ENCODE measurements around the gene KIF16B. TPM values are rescaled to one million over a fixed set of nuclear protein-coding genes. Genes with fewer than 3 reads are reported as not detected.
"Not testable (repeated sequence)": the region's sequence is repeated elsewhere in the genome, so short reads cannot be mapped to it uniquely, and the experiment has no call there.

KIF16B gene
- total RNA-seq, 1 donor from 2014 or later: 14.2 TPM

GRCh38 chr20:16608277-16608650, 35.0 kb upstream of the KIF16B start:
- H3K4me3 ChIP-seq (ENCODE audit: low read depth, low read length): no peak overlapping the region
- TF ChIP-seq, protein P1, sequence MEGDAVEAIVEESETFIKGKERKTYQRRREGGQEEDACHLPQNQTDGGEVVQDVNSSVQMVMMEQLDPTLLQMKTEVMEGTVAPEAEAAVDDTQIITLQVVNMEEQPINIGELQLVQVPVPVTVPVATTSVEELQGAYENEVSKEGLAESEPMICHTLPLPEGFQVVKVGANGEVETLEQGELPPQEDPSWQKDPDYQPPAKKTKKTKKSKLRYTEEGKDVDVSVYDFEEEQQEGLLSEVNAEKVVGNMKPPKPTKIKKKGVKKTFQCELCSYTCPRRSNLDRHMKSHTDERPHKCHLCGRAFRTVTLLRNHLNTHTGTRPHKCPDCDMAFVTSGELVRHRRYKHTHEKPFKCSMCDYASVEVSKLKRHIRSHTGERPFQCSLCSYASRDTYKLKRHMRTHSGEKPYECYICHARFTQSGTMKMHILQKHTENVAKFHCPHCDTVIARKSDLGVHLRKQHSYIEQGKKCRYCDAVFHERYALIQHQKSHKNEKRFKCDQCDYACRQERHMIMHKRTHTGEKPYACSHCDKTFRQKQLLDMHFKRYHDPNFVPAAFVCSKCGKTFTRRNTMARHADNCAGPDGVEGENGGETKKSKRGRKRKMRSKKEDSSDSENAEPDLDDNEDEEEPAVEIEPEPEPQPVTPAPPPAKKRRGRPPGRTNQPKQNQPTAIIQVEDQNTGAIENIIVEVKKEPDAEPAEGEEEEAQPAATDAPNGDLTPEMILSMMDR (conservative IDR thresholded peaks at IDR 0.05; ENCODE audit: low read depth, low read length): no peak
- no peak for DNase-seq (ENCODE audit: low read depth)

DNA sequence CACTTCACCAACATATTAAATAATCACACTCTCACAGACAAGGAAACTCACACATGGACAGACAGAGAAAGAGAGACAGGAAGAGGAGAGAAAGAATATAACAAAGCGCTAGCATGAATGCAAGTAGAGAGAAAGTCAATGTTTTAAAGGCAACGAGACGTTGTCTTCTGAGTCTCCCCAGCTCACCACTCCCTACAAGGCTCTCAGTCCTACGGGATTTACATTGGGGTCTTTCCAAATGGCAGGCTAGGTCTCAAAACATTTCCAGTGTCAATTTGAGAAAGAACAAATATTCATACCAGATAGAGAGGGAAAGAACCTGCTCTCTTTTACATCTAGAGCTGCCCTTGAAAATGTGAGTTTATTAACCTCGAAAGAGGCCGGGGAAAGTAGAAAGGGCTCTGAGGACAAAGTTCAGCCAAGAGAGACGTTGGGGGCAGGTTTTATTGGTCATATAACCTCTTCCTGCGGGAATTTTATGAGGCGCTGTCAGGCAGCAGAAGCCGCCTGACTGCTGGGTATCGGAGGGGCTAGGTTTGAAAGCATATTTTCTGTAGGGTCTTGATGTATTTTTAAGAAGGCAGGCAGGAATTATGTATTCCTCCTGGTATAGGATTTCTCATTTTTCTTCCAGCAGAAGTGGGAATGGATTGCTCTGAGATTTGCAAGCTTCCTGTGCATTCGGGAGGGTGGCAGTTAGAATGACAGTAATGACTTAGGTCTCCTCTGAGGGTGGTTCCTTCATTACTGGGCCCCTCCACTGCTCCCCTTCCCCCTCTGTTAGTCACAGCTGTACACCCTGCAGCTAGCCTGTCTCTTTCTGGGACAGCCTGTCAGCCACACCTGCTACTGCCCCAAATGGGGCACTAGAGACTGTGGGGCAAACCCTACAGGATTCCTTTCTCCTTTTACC, 34.4 kb upstream of the KIF16B start:
- TF ChIP-seq, protein P1 (conservative IDR thresholded peaks at IDR 0.05; ENCODE audit: low read depth, low read length): no peak

DNA sequence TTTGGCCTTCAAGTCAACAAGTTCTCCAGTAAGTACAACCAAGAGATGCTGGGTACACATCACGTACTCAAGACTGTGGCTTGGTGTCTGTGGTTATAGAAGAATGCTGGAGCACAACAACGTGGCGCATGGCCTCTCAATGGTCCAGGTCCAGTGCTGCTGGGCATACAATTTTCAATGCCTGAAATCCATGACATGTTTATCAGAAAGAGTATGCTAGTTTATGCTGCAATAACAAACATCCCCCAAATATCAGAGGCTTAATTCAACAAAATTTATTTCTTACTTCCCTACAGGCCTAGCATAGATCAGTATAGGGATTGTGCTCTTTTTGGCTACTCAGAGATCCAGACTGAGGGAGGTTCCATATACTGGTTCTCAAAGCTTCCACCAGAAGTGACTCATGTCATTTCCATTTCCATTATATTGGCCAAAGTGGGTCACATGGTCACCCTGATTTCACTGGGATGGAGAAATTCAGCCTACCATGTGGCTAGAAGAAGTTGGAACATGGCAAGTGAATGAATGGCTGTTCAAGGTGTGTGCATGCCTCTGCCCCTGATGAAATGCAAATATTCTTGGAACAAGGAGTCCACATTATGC, 33.3 kb upstream of the KIF16B start:
- TF ChIP-seq, protein P1 (conservative IDR thresholded peaks at IDR 0.05; ENCODE audit: low read depth, low read length): no peak
- DNase-seq (ENCODE audit: low read depth): no peak
- H3K4me3 ChIP-seq (ENCODE audit: low read depth, low read length): no peak overlapping the region

More for the DNA sequence above, 34.4 kb upstream of the KIF16B start:
- no peak for DNase-seq (ENCODE audit: low read depth)
- H3K4me3 ChIP-seq (ENCODE audit: low read depth, low read length): no peak overlapping the region

DNA sequence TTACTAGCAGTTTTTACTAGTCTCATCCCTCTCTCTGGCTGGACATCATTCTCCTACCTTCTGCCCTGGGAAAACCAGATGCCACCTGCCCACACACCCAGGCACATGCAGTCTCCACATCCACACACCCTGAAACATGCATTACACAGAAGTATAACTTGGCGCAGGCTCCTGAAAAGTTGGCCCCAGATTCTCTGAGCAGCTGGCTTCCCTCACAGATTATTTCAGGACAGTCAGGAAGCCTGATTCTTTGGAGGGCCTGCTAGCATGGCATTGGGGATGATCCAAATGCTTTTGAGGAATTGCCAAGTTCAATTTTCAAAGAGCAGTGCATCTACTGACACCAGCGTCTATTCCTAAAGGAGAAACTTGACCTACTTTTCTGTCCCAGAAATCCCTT, 27.8 kb upstream of the KIF16B start:
- TF ChIP-seq, protein P1 (conservative IDR thresholded peaks at IDR 0.05; ENCODE audit: low read depth, low read length): no peak
- no peak overlapping the region for H3K4me3 ChIP-seq (ENCODE audit: low read depth, low read length)
- no peak for DNase-seq (ENCODE audit: low read depth)

DNA sequence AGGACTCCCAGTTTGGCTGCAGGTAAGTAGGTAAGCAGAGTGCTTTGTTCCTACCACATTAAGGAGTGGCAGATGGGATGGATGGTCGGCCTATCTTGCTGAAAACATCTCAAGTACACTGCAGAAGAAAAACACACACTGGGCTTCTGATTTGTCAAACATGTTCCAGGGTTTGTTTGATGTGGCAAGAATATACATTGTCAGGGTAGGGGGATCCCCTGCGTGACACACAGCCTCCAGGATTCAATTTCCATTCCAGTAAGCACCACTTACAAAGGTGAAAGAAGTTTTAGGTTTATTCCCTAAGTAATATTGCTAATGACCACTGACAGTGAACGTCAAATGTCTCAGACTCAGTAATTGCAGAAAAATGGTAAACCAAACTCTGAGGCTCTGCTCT, 26.0 kb upstream of the KIF16B start:
- TF ChIP-seq, protein P1 (conservative IDR thresholded peaks at IDR 0.05; ENCODE audit: low read depth, low read length): no peak
- no peak for DNase-seq (ENCODE audit: low read depth)
- no peak overlapping the region for H3K4me3 ChIP-seq (ENCODE audit: low read depth, low read length)

GRCh38 chr20:16596991-16597390, 23.7 kb upstream of the KIF16B start:
- TF ChIP-seq, protein P1 (conservative IDR thresholded peaks at IDR 0.05; ENCODE audit: low read depth, low read length): no peak
- H3K4me3 ChIP-seq (ENCODE audit: low read depth, low read length): no peak overlapping the region
- no peak for DNase-seq (ENCODE audit: low read depth)

DNA sequence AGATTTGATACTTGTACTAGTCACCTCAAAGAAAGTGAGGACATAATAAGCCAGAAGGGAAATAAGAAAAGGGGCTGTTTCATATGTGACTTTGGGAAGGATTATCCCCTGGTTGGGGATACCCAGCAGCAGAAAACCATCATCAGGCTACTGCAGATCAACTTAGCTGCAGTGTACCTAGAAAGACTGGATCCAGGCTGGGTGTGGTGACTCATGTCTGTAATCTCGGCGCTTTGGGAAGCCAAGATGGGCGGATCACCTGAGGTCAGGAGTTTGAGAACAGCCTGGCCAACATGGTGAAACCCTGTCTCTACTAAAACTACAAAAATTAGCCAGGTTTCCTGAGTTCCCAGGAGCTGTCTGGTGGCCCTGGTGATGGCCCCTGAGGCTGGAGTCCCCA, 23.2 kb upstream of the KIF16B start:
- H3K4me3 ChIP-seq (ENCODE audit: low read depth, low read length); DNase-seq (ENCODE audit: low read depth): not testable (repeated sequence)

Data from epithelial cell of proximal tubule (primary cell).